Activated T-cell treated with anti-CD3 and anti-CD28 coated beads, Interleukin-2, amount 50 U/mL, for 72 hours (primary cell): ENCODE data around the gene TCERG1L. TPM values are rescaled to one million over a fixed set of nuclear protein-coding genes. Genes with fewer than 3 reads are reported as not detected.

Experiments used
- ATAC-seq, 2 donors: fragments of 150-1000 bp; cut with Tn5 transposase; replicated peaks in 1 of 2; 2 replicates each; pipeline ENCODE4 v1.10.0; 2021; ENCODE audit warnings: moderate library complexity in 2 of 2, mild to moderate bottlenecking in 1 of 2
- DNase-seq, 2 donors: peaks; one replicate each; pipeline ENCODE4 v3.0.0; 2021 to 2022; ENCODE audit warnings: mixed read lengths in 1 of 2
- H3K27ac Mint-ChIP-seq: one replicate; pipeline ENCODE4 v1.8.0; 2022; ENCODE audit warnings: mild to moderate bottlenecking, moderate library complexity, mixed read lengths
- H3K27me3 Mint-ChIP-seq: one replicate; pipeline ENCODE4 v1.8.0; 2022; ENCODE audit warnings: low read depth, mixed read lengths
- H3K36me3 Mint-ChIP-seq, 2 donors: one replicate each; pipeline ENCODE4 v1.8.0; 2022; ENCODE audit warnings: mixed read lengths in 2 of 2, mild to moderate bottlenecking in 1 of 2; ENCODE audit not compliant: insufficient read depth in 2 of 2
- H3K4me1 Mint-ChIP-seq: one replicate; pipeline ENCODE4 v1.8.0; 2022; ENCODE audit warnings: low read depth, mixed read lengths
- H3K4me3 Mint-ChIP-seq, 2 donors: one replicate each; pipeline ENCODE4 v1.8.0; 2022; ENCODE audit warnings: mild to moderate bottlenecking in 2 of 2, mixed read lengths in 2 of 2, moderate library complexity in 2 of 2
- H3K9me3 Mint-ChIP-seq, 2 donors: one replicate each; pipeline ENCODE4 v1.8.0; 2022; ENCODE audit warnings: mixed read lengths in 2 of 2
- total RNA-seq, 2 donors: library from RNA; stranded (reverse); gene quantifications; one replicate each; pipeline ENCODE4 v1.2.3, GENCODE V29; 2022

Gene TCERG1L
- total RNA-seq, 2 donors from 2014 or later, result 0.09 TPM; not detected in 1

- Mint-ChIP-seq H3K4me1 (no peaks in the 10 kb centered on the region), H3K36me3 (no peaks in the 10 kb centered on the region), H3K9me3 (no peaks in the 10 kb centered on the region), H3K4me3 (no peak overlapping the region), H3K27ac (no peak overlapping the region), H3K27me3 (no peaks in the 10 kb centered on the region)
- ATAC-seq (no peak), DNase-seq (no peak)
These were observed 218.6 kb downstream of the TCERG1L start for GRCh38 chr10:131092876-131093275.

- Mint-ChIP-seq H3K4me3 (no peak overlapping the region), H3K27me3 (no peaks in the 10 kb centered on the region), H3K9me3 (no peaks in the 10 kb centered on the region), H3K4me1 (no peaks in the 10 kb centered on the region), H3K27ac (no peak overlapping the region), H3K36me3 (no peaks in the 10 kb centered on the region)
- no peak for DNase-seq
- no peak for ATAC-seq
These were observed 219.1 kb downstream of the TCERG1L start for GRCh38 chr10:131092386-131092785.

GRCh38 chr10:131091682-131092081 is 219.8 kb downstream of the TCERG1L start:
- Mint-ChIP-seq H3K4me1 (no peaks in the 10 kb centered on the region), H3K4me3 (no peak overlapping the region), H3K27ac (no peak overlapping the region), H3K27me3 (no peaks in the 10 kb centered on the region), H3K9me3 (peaks cover 0 to 1% of the 10 kb centered on the region in 2 donors), H3K36me3 (no peaks in the 10 kb centered on the region)
- DNase-seq (no peak), ATAC-seq (no peak)

- DNase-seq (no peak), ATAC-seq (no peak)
- Mint-ChIP-seq H3K36me3 (no peaks in the 10 kb centered on the region), H3K9me3 (peaks cover 0 to 1% of the 10 kb centered on the region in 2 donors), H3K27ac (no peak overlapping the region), H3K4me1 (no peaks in the 10 kb centered on the region), H3K4me3 (no peak overlapping the region), H3K27me3 (no peaks in the 10 kb centered on the region)
These were observed 220.5 kb downstream of the TCERG1L start for GRCh38 chr10:131090761-131091661.

- no peak for DNase-seq
- H3K27me3 Mint-ChIP-seq, result no peaks in the 10 kb centered on the region
- no peak overlapping the region for H3K4me3 Mint-ChIP-seq
- H3K36me3 Mint-ChIP-seq, result no peaks in the 10 kb centered on the region
- peaks cover 0 to 1% of the 10 kb centered on the region in 2 donors for H3K9me3 Mint-ChIP-seq
- no peak overlapping the region for H3K27ac Mint-ChIP-seq
- ATAC-seq, result no peak
- peaks cover 9% of the 10 kb centered on the region for H3K4me1 Mint-ChIP-seq
These were observed 221.7 kb downstream of the TCERG1L start for GRCh38 chr10:131089861-131090260.

- no peaks in the 10 kb centered on the region for H3K27me3 Mint-ChIP-seq
- no peak for ATAC-seq
- no peak overlapping the region for H3K4me3 Mint-ChIP-seq
- DNase-seq, result no peak
- peaks cover 9% of the 10 kb centered on the region for H3K4me1 Mint-ChIP-seq
- H3K36me3 Mint-ChIP-seq, result no peaks in the 10 kb centered on the region
- no peak overlapping the region for H3K27ac Mint-ChIP-seq
- peaks cover 0 to 1% of the 10 kb centered on the region in 2 donors for H3K9me3 Mint-ChIP-seq
These were observed 222.4 kb downstream of the TCERG1L start for GRCh38 chr10:131089150-131089549.

- peaks cover 0 to 1% of the 10 kb centered on the region in 2 donors for H3K9me3 Mint-ChIP-seq
- DNase-seq, result no peak
- no peak for ATAC-seq
- no peak overlapping the region for H3K27ac Mint-ChIP-seq
- no peak overlapping the region for H3K4me3 Mint-ChIP-seq
- peaks cover 2% of the 10 kb centered on the region for H3K27me3 Mint-ChIP-seq
- peaks cover 12% of the 10 kb centered on the region for H3K4me1 Mint-ChIP-seq
- peaks cover 0 to under 1% of the 10 kb centered on the region in 2 donors for H3K36me3 Mint-ChIP-seq
These were observed 222.9 kb downstream of the TCERG1L start for GRCh38 chr10:131088619-131089018.

GRCh38 chr10:131087464-131088215 is 223.9 kb downstream of the TCERG1L start:
- Mint-ChIP-seq H3K36me3 (peaks cover 0 to 2% of the 10 kb centered on the region in 2 donors), H3K27me3 (peaks cover 6% of the 10 kb centered on the region), H3K27ac (no peak overlapping the region), H3K4me3 (no peak overlapping the region), H3K4me1 (peaks cover 16% of the 10 kb centered on the region), H3K9me3 (peaks cover 0 to 1% of the 10 kb centered on the region in 2 donors)
- DNase-seq, result no peak
- no peak for ATAC-seq

- H3K27ac Mint-ChIP-seq, result no peak overlapping the region
- DNase-seq, result no peak
- peaks cover 0 to 2% of the 10 kb centered on the region in 2 donors for H3K36me3 Mint-ChIP-seq
- ATAC-seq, result no peak
- no peak overlapping the region for H3K4me3 Mint-ChIP-seq
- H3K9me3 Mint-ChIP-seq, result peaks cover 0 to 1% of the 10 kb centered on the region in 2 donors
- peaks cover 6% of the 10 kb centered on the region for H3K27me3 Mint-ChIP-seq
- H3K4me1 Mint-ChIP-seq, result peaks cover 24% of the 10 kb centered on the region
These were observed 225.0 kb downstream of the TCERG1L start for GRCh38 chr10:131086511-131086910.

GRCh38 chr10:131086094-131086493 is 225.4 kb downstream of the TCERG1L start:
- DNase-seq, result no peak
- no peak for ATAC-seq
- Mint-ChIP-seq H3K4me1 (peaks cover 28% of the 10 kb centered on the region), H3K9me3 (peaks cover 0 to 1% of the 10 kb centered on the region in 2 donors), H3K27ac (no peak overlapping the region), H3K27me3 (peaks cover 6% of the 10 kb centered on the region), H3K36me3 (peaks cover 0 to 2% of the 10 kb centered on the region in 2 donors), H3K4me3 (no peak overlapping the region)

- peaks cover 0 to 1% of the 10 kb centered on the region in 2 donors for H3K9me3 Mint-ChIP-seq
- H3K36me3 Mint-ChIP-seq, result peaks cover 0 to 2% of the 10 kb centered on the region in 2 donors
- peaks cover 6% of the 10 kb centered on the region for H3K27me3 Mint-ChIP-seq
- no peak overlapping the region for H3K27ac Mint-ChIP-seq
- no peak overlapping the region for H3K4me3 Mint-ChIP-seq
- DNase-seq (no peak), ATAC-seq (no peak)
- peaks cover 33% of the 10 kb centered on the region for H3K4me1 Mint-ChIP-seq
These were observed 226.2 kb downstream of the TCERG1L start for GRCh38 chr10:131085091-131085860.

GRCh38 chr10:131084791-131085090 is 226.8 kb downstream of the TCERG1L start:
- Mint-ChIP-seq H3K36me3 (peaks cover 0 to 2% of the 10 kb centered on the region in 2 donors), H3K27ac (no peak overlapping the region), H3K9me3 (peaks cover 0 to 1% of the 10 kb centered on the region in 2 donors), H3K4me3 (no peak overlapping the region), H3K27me3 (peaks cover 6% of the 10 kb centered on the region), H3K4me1 (peaks cover 33% of the 10 kb centered on the region)
- ATAC-seq (no peak), DNase-seq (no peak)
